ENCODE results near the gene CSNK2A1. TPM values are rescaled to one million over a fixed set of nuclear protein-coding genes. Genes with fewer than 3 reads are reported as not detected.
A peak's percentile ranks its signal among the peaks of the same experiment; 100 is the strongest.

The CSNK2A1 gene
- total and polyA plus RNA-seq, 7 donors = 43.9 to 180 (median 122) TPM

- intact Hi-C loops (cut with DNase I) = loop anchor here (5.0 to 10.0 kb wide), 2 partner anchors 43 to 136 kb away; partner anchors contain the start of gene RBCK1 (in 1 of the 2)
- TF ChIP-seq CTCF (IDR thresholded peaks at IDR 0.05) = no peak
- DNase-seq = no peak
- Histone ChIP-seq H3K4me3 (peak overlapping the region; percentile 16), H3K27me3 (ENCODE audit: insufficient read depth in 3 of 3, low read length in 2 of 3) (no peaks in the 10 kb centered on the region), H3K36me3 (ENCODE audit: insufficient read depth in 1 of 2, low read depth in 1 of 2) (no peaks in the 10 kb centered on the region), H3K9me3 (peaks cover 4% of the 10 kb centered on the region), H3K27ac (no peak overlapping the region), H3K4me1 (peaks cover 59% of the 10 kb centered on the region)
- WGBS, 3 donors = 99 to 100% (median 99%) methylated on average over 3 of the region's 3 CpGs
- ATAC-seq = no peak
Observed at GRCh38 chr20:540391-541201, 3.0 kb downstream of the CSNK2A1 start.

- WGBS, 3 donors = 42 to 46% (median 44%) methylated on average over 2 of the region's 2 CpGs
- H3K4me3 ChIP-seq = peak overlapping the region; percentile 16
- no peak for TF ChIP-seq CTCF (IDR thresholded peaks at IDR 0.05)
- DNase-seq (no peak), ATAC-seq (no peak)
- H3K4me1 ChIP-seq = peaks cover 62% of the 10 kb centered on the region
- peaks cover 4% of the 10 kb centered on the region for H3K9me3 ChIP-seq
- no peak overlapping the region for H3K27ac ChIP-seq
- H3K27me3 ChIP-seq (ENCODE audit: insufficient read depth in 3 of 3, low read length in 2 of 3) = no peaks in the 10 kb centered on the region
- intact Hi-C loops (cut with DNase I) = loop anchor here (5.0 to 10.0 kb wide), 2 partner anchors 43 to 135 kb away; partner anchors contain the start of gene RBCK1 (in 1 of the 2)
- H3K36me3 ChIP-seq (ENCODE audit: insufficient read depth in 1 of 2, low read depth in 1 of 2) = no peaks in the 10 kb centered on the region
Observed at GRCh38 chr20:539848-540247, 3.7 kb downstream of the CSNK2A1 start.

- DNase-seq (no peak), ATAC-seq (no peak)
- no peak for TF ChIP-seq CTCF (IDR thresholded peaks at IDR 0.05)
- Histone ChIP-seq H3K27ac (no peak overlapping the region), H3K9me3 (peaks cover 4% of the 10 kb centered on the region), H3K27me3 (ENCODE audit: insufficient read depth in 3 of 3, low read length in 2 of 3) (no peaks in the 10 kb centered on the region), H3K36me3 (ENCODE audit: insufficient read depth in 1 of 2, low read depth in 1 of 2) (no peaks in the 10 kb centered on the region), H3K4me1 (peaks cover 58% of the 10 kb centered on the region), H3K4me3 (no peak overlapping the region)
- intact Hi-C loops (cut with DNase I) = no loop called here
- WGBS, 3 donors = 73 to 75% (median 75%) methylated on average over 2 of the region's 2 CpGs
Observed at GRCh38 chr20:539191-539590, 4.4 kb downstream of the CSNK2A1 start.

GRCh38 chr20:537983-538382 is 5.6 kb downstream of the CSNK2A1 start:
- 81 to 93% (median 91%) methylated on average over 6 of the region's 6 CpGs for WGBS, 3 donors
- ATAC-seq = no peak
- peaks cover 4% of the 10 kb centered on the region for H3K9me3 ChIP-seq
- H3K36me3 ChIP-seq (ENCODE audit: insufficient read depth in 1 of 2, low read depth in 1 of 2) = no peaks in the 10 kb centered on the region
- no peaks in the 10 kb centered on the region for H3K27me3 ChIP-seq (ENCODE audit: insufficient read depth in 3 of 3, low read length in 2 of 3)
- peaks cover 64% of the 10 kb centered on the region for H3K4me1 ChIP-seq
- DNase-seq = no peak
- intact Hi-C loops (cut with DNase I) = no loop called here
- no peak for TF ChIP-seq CTCF (IDR thresholded peaks at IDR 0.05)
- H3K27ac ChIP-seq = no peak overlapping the region
- no peak overlapping the region for H3K4me3 ChIP-seq

Data from psoas muscle (tissue), 8 donors.